Stimulated activated CD8-positive, alpha-beta memory T cell treated with anti-CD3 and anti-CD28 coated beads, Interleukin-7, amount 100 ng/mL, for 48 hours (primary cell): Measurements from ENCODE around the gene TCHP.

ENCODE experiments used
- DNase-seq, 2 donors: peaks; one replicate each; pipeline ENCODE4 v3.0.0-alpha.2; 2020; ENCODE audit warnings: low read depth in 1 of 2; ENCODE audit errors: extremely low read depth in 1 of 2

Gene TCHP

GRCh38 chr12:109961201-109961600 lies 61.1 kb downstream of the TCHP start:
- no peak for DNase-seq

GRCh38 chr12:109961612-109962011 lies 61.5 kb downstream of the TCHP start:
- DNase-seq: no peak

GRCh38 chr12:109962398-109962797 lies 62.3 kb downstream of the TCHP start:
- DNase-seq: no peak

GRCh38 chr12:109963330-109963729 lies 63.3 kb downstream of the TCHP start:
- DNase-seq: no peak

GRCh38 chr12:109963743-109964429 lies 63.8 kb downstream of the TCHP start:
- no peak for DNase-seq

- DNase-seq: no peak
These were observed 66.5 kb downstream of the TCHP start for GRCh38 chr12:109966546-109966945.

GRCh38 chr12:109967383-109968031 lies 67.4 kb downstream of the TCHP start:
- DNase-seq: no peak
